ENCODE measurements around the gene ALK.

ALK gene

DNA sequence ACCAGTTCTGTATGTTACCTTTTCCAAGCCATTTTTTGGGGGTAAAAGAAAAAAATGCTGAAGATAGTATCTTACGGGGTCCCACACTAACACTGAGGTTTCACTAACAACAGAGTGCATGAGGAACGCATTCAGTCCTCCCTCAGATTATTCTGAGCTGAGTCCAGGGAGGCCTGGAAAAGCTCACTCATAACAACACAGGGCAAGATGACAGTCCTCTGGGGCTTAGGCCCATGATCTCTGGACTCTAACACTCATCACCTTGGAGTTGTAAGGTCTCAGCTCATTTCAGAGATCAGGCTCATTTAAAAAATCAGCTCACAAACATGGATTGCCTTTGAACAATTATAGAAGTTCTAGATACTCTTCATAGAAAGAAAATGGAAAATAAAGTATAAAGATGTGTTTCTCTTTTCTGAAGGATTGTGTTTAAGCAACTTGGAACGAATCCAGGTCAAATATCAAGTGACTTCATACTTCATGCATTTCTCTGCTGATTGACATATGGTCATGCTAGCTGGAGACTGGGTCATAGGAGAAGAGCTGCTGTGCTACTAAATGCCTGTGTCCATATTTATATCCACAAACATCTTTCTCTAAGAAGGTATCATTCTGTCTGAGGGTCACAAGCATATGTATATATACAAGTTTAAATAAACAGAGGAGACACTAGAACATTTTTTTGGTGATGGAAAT lies 265.8 kb downstream of the ALK start:
- DNase-seq (ENCODE audit: low read depth in 2 of 2), result no peak

DNA sequence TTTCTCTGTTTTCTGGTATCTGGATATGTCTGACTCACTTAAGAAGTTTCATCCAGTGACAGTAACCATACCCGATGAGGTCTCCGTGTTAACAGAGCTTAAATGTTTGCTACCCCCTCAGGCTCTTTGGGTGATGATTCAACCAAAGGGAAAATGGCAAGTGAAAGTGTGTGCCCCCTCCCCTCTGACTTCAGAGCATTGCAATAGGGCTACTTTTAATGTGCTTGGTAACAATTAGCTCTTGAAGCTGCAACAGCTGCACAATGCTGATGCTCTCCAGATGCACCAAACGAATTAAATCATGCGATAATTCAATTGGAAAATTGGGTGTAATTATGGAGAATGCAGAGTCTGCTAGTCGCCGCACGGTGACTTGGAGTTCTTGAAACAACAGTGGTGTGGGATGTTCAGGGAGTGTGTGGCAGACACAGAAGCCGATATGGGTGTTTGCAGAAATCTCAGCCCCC lies 270.7 kb downstream of the ALK start:
- no peak for DNase-seq (ENCODE audit: low read depth in 2 of 2)

DNA sequence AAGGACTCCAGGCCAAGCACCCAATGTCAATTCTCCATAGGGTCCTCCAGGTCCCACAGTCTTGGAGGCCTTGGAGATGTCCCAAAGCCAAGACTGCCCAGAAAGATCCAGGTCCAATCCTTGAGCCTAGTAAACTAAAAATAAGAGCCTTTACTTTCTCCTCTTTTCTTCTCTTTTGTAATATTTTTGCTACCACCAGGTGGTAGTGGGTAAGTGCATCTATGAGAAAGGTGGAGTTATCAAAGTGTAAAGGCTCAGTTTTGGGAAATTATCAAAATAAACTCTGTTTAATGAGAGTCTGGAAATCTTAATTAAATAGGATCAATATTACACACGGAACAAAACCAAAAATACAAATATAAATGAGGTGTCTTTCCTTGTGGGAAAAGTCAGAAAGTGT lies 276.4 kb downstream of the ALK start:
- no peak for DNase-seq (ENCODE audit: low read depth in 2 of 2)

DNA sequence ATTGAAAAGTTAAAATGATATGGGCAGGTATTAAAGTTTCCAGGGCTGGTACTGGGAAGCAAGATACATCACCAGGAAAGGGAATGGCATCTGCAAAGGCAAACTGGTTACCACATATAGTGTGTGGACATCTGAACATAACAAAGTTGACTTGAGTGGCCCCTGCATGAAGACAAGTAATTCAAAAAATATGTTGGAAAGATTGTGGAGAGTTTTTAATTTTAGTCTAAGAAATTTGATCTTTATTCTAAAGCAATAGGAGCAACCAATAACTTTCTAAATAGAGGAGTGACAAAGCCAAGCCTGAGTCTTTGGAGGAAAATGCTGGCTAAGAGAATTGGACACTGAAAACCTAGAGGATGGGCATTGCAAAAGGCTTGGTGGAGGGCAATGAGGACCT lies 278.2 kb downstream of the ALK start:
- DNase-seq (ENCODE audit: low read depth in 2 of 2), result no peak

DNA sequence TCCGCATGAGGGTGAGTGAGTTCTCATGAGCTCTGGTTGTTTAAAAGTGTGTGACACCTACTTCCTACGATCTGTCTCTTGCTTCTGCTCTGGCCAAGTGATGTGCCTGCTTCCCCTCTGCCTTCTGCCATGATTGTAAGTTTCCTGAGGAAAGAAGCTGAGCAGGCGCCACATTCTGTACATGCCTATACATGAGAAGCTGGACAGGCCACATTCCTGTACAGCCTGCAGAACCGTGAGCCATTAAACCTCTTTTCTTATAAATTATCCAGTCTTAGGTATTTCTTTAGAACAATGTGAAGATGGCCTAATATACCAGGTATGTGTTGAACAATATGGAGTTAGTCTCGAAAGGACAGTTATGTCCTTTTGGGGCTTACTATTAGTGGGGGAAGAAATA lies 281.0 kb downstream of the ALK start:
- no peak for DNase-seq (ENCODE audit: low read depth in 2 of 2)

DNA sequence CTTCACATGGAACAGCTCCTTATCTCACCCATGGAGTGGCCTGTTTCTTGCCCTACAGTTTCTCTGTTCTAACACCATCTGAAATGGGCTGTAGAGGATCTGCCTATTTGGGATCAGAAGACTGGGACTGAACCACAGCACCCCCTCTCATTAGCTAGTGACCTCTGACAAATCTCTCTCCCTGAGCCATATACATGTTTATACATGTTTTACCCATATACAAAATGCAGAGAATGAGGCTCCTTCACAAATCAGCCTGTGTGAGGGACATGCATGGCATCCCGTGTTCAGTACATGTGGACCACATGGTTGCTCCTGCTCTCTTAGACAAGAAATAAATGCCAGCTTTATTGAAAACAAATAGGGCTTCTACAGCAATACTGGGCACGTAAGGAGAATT lies 282.7 kb downstream of the ALK start:
- DNase-seq (ENCODE audit: low read depth in 2 of 2), result no peak

DNA sequence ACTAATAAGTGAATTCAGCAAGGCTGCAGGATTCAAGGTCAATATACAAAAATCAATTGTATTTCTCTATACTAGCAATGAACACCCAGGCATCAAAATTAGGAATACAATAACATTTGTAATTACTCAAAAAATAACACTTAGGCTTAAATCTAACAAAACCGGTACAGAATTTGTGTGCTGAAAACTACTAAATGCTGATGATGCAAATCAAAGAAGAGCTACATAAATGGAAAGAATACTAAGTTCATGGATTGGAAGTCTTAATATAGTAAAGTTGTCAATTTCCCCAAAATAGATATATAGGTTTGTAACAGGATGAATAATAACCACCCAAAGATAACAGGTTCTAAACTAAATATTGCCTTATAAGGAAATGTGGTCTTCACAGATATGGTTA lies 286.5 kb downstream of the ALK start:
- no peak for DNase-seq (ENCODE audit: low read depth in 2 of 2)

DNA sequence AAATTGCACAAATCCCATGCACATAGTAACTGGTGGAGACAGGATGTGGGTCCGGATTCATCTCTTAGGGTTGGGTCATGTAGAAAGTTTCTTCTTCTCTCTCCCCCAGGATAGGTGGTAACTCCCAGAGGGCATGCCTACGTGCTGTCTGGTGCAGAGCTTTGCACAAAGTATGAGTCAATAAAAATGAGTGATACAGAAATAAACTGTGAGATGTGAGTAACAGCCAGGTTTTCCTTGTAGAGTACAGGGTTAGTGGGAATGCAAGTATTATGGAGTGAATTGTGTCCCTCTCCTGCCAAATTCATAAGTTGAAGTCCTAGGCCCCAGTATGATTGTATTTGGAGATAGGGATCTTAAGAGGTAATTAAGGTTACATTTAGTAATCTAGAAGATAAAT lies 289.4 kb downstream of the ALK start:
- DNase-seq (ENCODE audit: low read depth in 2 of 2), result no peak

DNA sequence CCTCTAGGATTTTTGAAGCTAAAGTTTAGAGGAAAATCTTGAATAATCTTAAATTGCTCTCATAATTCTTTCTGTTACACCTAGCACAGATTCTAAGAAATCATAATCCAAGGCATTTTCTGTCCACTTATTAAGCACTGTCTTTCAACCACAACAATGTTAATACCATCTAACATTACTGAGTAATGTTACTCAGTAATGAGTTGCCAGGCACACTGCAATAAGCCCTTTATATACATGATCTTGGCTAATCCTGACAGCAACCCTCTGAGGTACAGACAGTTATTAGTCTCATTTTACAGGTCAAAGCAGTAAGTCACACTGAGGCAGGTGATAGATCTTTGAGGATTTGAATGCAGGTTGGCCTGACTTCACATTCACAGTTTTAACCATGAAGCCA lies 291.9 kb downstream of the ALK start:
- no peak for DNase-seq (ENCODE audit: low read depth in 2 of 2)

DNA sequence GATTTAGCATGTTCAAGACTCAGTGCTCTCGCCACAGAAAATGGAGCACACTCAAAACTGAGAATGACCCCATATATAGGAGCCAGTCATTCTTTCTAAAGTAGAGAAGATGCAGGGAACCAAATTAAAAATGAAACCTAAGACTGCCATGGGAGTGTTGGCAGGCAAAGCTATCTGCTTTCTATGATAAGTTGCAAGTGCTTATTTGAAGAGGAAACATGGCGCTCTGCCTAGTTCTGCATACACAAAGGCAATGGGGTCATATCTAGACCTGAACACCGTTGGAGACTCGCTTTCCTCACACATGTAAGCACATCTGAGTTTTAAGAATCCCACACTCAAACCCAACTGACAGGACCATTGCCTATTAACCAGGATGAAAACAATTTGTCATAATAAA lies 292.5 kb downstream of the ALK start:
- no peak for DNase-seq (ENCODE audit: low read depth in 2 of 2)

DNA sequence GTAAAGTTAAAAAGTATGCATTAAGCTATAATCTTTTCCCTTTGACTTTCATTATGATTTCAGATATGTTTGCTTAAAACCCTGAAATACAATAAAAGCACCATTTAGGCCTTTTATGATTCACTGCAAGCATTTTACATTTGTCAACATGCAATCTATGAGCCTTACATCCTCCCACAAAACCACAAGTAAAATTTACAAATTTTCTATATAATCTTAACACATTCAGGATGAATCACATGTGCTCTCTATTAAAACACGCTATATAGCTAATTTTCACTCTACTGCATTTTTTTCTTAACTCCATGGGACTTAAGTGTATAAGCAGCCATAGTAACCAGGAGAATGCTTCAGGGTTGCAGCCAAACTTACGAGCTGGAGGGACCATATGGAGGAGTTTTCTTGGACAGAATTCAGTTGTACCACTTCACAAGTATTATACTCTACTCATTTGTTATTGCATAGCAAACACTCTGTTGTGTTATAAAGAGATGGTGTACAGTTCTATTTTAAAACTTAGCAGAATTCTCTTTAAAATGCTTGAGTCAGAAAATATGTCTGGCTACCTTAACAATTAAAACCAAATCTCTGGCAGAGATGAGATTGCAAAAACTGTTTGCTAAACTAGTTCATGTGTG lies 293.2 kb downstream of the ALK start:
- no peak for DNase-seq (ENCODE audit: low read depth in 2 of 2)

DNA sequence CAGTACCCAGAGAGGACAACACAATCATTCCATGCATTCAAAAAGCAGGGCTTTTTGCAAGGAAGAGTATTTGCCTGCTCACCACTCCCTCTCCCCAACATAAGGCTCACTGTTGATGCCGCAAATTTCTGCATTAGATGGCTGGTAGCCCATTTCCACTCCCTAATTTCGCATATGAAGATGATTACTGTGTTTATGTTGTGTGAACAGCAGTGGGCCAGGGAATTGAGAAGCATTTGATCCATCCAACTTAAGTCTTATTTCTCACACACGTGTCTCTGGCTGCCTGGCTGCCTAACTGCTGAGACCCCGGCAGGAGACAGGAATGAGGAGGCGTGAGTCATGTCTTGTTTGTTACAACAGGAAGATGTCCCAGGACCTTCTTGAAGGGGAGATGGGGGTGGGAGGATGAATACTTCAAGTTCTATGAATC lies 294.1 kb downstream of the ALK start:
- DNase-seq (ENCODE audit: low read depth in 2 of 2), result no peak

DNA sequence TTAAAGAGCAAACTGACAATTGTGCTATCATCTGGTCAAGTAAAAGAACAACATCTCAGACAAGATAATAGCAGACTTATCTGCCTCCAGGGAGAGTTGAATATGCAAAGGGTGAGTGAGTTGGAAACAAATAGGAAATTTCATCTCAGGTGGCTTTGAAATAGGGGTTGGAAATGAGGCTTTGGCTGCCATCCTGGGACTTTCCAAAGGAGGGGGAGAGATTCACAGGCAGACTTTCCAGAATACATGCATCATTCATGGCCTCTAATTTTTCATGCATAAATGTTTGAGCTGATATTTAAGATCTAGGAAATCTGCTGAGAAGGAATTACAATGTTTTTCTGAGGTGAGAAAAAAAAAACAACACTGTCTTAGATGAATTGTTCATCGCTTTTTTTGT lies 300.5 kb downstream of the ALK start:
- no peak for DNase-seq (ENCODE audit: low read depth in 2 of 2)

DNA sequence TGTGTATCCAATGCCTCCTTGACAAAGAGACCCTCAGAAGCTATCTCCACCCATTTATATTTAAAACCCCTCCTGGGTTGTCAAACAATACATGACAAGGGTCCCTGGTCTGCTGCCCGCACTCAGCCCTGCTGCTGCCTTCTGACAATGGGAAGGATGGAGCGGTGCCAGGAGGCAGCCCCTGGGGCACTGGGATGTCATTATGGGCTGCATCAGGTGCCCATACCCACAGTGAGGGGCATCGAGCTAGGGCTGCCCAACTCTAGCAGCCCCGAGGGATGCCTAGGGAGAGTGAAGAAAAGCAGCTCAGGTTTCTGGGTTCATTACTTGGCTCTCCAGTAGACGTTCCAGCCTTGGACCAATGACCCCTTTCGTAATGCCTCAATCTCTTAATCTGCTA lies 301.7 kb downstream of the ALK start:
- no peak for DNase-seq (ENCODE audit: low read depth in 2 of 2)

DNA sequence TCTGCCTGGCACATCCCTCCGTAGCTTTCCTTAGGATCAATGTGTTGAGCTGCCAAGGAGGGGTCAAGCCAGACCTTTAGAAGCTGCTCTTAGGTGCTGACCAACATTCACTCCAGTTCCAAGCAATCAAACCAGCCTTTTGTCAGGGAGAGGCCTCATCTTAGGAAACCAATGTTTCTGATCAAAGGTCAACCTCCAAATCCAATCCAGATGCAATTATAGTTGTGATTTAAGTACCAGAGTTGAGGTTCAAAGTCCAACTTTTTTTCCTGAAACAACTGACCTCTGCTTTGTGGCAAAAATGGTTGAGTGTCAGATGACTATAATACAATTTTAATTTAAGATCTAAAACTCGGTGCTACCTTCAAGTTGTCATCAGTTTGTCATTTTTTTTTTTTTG lies 303.4 kb downstream of the ALK start:
- no peak for DNase-seq (ENCODE audit: low read depth in 2 of 2)

DNA sequence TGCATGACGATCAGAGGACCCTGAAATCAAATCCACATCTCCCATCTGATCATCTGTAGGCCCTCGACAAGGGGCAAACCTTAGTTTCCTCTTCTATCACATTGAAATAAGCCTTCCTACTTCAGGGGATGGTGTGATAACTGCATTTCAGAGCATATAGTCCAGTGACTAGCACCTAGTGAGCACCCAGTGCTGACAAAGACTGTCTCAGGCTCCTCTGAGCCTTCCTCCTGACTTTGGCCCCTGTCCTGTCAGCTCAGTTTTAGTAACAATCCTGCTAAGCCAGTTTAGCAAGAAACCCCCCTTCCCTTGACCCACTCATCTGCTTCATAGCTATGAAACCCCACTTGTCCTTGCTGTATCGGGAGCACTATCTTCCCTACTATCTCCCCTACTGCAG lies 304.0 kb downstream of the ALK start:
- DNase-seq (ENCODE audit: low read depth in 2 of 2), result no peak

DNA sequence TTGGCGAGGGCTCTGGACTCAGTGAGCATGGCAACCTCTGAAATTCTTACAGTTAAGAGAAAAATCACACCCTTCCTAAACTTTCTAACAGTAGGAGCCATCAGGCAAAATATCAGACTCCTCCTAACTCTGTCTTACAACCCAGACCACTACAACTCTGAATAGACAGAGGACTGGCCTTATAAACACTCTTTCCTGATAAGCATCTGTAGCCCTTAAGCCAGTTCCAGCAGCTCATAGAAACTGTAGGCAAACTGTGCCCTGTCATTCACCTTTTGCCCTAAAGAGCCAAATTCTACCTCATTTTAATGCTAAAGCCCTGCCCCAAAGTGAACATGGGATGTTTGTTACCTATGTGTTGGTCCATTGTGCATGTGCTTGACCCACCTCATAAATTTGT lies 304.8 kb downstream of the ALK start:
- DNase-seq (ENCODE audit: low read depth in 2 of 2), result no peak

DNA sequence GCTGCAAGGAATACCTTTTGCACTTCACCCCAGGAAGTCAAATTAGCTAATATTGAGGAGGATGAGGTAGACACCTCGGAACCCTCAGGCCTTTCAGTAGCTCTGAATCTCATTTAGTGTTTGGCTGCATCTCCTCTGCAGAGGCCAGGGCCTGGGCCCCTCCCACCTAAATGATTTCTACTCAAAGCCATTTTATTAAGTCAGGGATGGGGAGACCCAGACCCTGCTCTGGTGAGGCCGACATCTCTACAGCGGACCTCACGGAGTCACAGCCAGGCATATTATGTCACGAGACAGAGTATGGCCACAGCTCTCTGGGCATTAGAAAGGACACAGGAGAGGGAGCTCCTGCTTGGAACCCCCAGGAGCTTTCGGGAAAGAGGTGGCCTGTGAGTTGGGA lies 305.5 kb downstream of the ALK start:
- DNase-seq (ENCODE audit: low read depth in 2 of 2), result no peak

DNA sequence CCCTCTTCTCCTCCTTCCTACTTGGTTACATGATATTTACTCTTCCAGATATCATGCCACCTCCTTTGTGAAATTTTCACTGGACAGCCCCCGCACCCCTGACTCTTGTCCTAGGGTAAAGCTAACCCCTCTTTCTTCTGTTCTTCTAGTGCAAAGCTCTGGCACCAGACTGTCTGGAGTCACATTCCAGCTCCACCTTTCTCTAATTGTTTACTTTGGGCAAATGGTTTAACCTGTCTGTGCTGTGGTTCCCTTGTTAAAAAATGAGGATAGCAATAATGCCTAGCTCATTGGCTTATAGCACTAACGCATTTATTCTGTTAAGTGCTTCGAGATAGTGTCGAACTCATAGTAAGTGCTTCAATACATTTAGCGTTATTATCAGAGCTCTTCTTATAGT lies 306.2 kb downstream of the ALK start:
- no peak for DNase-seq (ENCODE audit: low read depth in 2 of 2)

DNA sequence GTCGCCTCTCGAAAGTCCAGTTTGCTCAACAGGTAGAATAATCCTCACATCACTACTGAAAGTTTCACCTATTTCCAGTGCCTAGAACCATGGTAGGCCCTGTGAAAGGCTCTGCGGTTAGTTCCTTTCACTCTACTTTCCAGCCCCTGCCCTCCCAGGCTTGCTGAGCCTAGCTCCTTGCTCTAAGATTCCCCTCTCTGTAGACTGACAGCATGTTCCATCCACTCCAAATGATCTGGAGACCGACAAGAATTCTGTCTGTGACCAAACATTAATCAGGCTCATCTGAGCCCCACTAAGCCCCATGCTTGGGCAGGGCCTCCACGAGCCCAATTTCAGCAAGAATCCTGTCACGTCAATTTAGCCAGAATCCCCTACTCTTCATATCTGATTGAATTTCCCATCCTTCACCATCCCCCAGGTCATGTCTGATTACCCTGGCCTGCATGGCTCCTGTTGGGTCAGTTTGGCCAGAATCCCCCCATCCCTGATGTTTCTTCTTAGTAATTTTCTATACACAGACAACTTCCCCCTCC lies 307.0 kb downstream of the ALK start:
- no peak for DNase-seq (ENCODE audit: low read depth in 2 of 2)

DNA sequence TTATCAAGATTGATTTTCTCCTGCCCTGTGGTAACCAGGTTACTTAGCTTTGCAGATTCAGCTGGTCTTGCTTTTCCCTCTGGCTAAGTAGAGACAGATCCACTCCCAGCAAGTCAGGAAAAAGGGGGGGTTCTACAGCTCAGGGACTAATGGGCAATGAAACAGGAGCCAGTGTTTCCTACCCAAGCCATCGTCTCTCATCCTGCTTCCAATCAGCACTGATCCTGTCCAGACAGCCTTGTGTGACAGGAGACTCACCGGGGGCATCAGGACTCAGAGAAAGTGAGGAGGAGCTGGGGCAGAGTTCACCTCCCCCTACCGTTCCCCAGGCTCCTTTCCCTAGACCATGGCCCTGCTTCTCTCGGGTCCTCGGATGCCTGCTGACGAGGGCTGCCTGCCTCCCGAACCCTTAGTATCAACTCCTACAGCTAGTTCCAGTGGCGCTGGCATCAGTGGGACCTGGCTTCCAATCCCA lies 307.6 kb downstream of the ALK start:
- DNase-seq (ENCODE audit: low read depth in 2 of 2), result no peak

DNA sequence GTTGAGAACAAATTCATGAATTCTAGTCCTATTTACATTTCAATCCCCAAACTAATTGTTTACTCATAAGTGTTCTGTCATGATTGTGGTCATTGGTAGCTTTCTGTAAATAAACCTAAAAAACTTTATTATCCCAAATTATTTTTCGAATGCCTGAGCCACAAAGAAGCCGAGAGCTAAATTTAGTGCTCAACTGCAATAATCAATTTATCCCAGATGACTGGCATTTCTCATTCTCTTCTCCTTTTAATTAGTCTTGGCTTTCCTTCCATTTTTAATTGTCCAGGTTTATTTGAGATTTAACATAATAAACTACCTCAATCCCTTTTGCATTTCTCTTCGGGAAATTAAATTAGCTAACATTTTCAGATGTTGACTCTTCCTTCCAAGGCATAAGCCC lies 308.3 kb downstream of the ALK start:
- no peak for DNase-seq (ENCODE audit: low read depth in 2 of 2)

DNA sequence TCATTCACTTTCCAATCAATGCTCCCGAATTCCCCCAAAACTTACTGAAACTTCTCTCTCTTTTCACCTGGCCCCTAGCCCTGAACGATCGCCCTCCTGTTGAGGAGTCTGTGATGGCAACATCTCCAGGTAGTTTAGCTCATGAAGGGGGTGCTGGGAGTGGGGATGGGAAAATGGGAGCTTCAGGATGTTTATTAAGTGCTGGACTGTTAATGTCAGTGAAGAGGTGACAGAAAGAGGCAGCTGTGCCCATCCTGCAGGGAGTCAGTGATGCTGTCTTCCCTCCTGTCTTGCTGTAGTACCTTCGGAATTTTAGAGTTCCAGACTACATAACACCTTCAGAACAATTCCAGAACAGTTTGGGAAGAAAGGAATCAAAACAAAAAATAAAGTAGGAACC lies 308.8 kb downstream of the ALK start:
- DNase-seq (ENCODE audit: low read depth in 2 of 2), result no peak

Data from stimulated activated CD8-positive, alpha-beta memory T cell treated with anti-CD3 and anti-CD28 coated beads, Interleukin-2, amount 100 ng/mL, for 48 hours (primary cell).